ENCODE measurements around the gene JARID2. TPM values are rescaled to one million over a fixed set of nuclear protein-coding genes. Genes with fewer than 3 reads are reported as not detected.

Gene JARID2
- total RNA-seq, 1 donor from 2014 or later = 65.6 TPM

- H3K4me3 Mint-ChIP-seq (ENCODE audit: low read depth) = no peak overlapping the region
- DNase-seq (ENCODE audit: low spot score, unreplicated experiment) = no peak
- H3K36me3 Mint-ChIP-seq (ENCODE audit: insufficient read depth) = peaks cover 26% of the 10 kb centered on the region
These were observed 177.6 kb downstream of the JARID2 start for GRCh38 chr6:15423286-15423993.

GRCh38 chr6:15425947-15426346, 180.1 kb downstream of the JARID2 start:
- Mint-ChIP-seq H3K36me3 (ENCODE audit: insufficient read depth) (peaks cover 9% of the 10 kb centered on the region), H3K4me3 (ENCODE audit: low read depth) (no peak overlapping the region), H3K9me3 (ENCODE audit: low read depth) (no peaks in the 10 kb centered on the region), H3K27ac (peak overlapping the region; percentile 84), H3K4me1 (ENCODE audit: low read depth) (peaks cover 35% of the 10 kb centered on the region), H3K27me3 (no peaks in the 10 kb centered on the region)
- TF ChIP-seq CTCF (IDR thresholded peaks at IDR 0.05; ENCODE audit: unreplicated experiment) = no peak
- DNase-seq (ENCODE audit: low spot score, unreplicated experiment) = no peak

More at GRCh38 chr6:15423286-15423993, 177.6 kb downstream of the JARID2 start:
- H3K27me3 Mint-ChIP-seq = no peaks in the 10 kb centered on the region
- H3K27ac Mint-ChIP-seq = peak overlapping the region; percentile 53
- peaks cover 12% of the 10 kb centered on the region for H3K9me3 Mint-ChIP-seq (ENCODE audit: low read depth)
- no peak for TF ChIP-seq CTCF (IDR thresholded peaks at IDR 0.05; ENCODE audit: unreplicated experiment)
- peaks cover 28% of the 10 kb centered on the region for H3K4me1 Mint-ChIP-seq (ENCODE audit: low read depth)

GRCh38 chr6:15426395-15426794, 180.5 kb downstream of the JARID2 start:
- DNase-seq (ENCODE audit: low spot score, unreplicated experiment) = no peak
- Mint-ChIP-seq H3K9me3 (ENCODE audit: low read depth) (no peaks in the 10 kb centered on the region), H3K4me3 (ENCODE audit: low read depth) (no peak overlapping the region), H3K36me3 (ENCODE audit: insufficient read depth) (peaks cover 7% of the 10 kb centered on the region), H3K4me1 (ENCODE audit: low read depth) (peaks cover 38% of the 10 kb centered on the region), H3K27ac (no peak overlapping the region), H3K27me3 (no peaks in the 10 kb centered on the region)
- no peak for TF ChIP-seq CTCF (IDR thresholded peaks at IDR 0.05; ENCODE audit: unreplicated experiment)

GRCh38 chr6:15426901-15427300, 181.0 kb downstream of the JARID2 start:
- TF ChIP-seq CTCF (IDR thresholded peaks at IDR 0.05; ENCODE audit: unreplicated experiment) = no peak
- Mint-ChIP-seq H3K36me3 (ENCODE audit: insufficient read depth) (peaks cover 7% of the 10 kb centered on the region), H3K4me3 (ENCODE audit: low read depth) (no peak overlapping the region), H3K9me3 (ENCODE audit: low read depth) (no peaks in the 10 kb centered on the region), H3K27me3 (no peaks in the 10 kb centered on the region), H3K27ac (no peak overlapping the region), H3K4me1 (ENCODE audit: low read depth) (peaks cover 39% of the 10 kb centered on the region)
- no peak for DNase-seq (ENCODE audit: low spot score, unreplicated experiment)

GRCh38 chr6:15427331-15428070, 181.6 kb downstream of the JARID2 start:
- peaks cover 42% of the 10 kb centered on the region for H3K4me1 Mint-ChIP-seq (ENCODE audit: low read depth)
- H3K9me3 Mint-ChIP-seq (ENCODE audit: low read depth) = no peaks in the 10 kb centered on the region
- peaks cover 7% of the 10 kb centered on the region for H3K36me3 Mint-ChIP-seq (ENCODE audit: insufficient read depth)
- DNase-seq (ENCODE audit: low spot score, unreplicated experiment) = no peak
- TF ChIP-seq CTCF (IDR thresholded peaks at IDR 0.05; ENCODE audit: unreplicated experiment) = no peak
- no peak overlapping the region for H3K4me3 Mint-ChIP-seq (ENCODE audit: low read depth)
- no peak overlapping the region for H3K27ac Mint-ChIP-seq
- H3K27me3 Mint-ChIP-seq = no peaks in the 10 kb centered on the region

Measured in progenitor cell of endocrine pancreas (in vitro differentiated cells).